PC-3 (cell line): ENCODE data around the gene FOSL1.

Experiments
- CTCF ChIP-seq: fragments of 300-600 bp; sonication (generic); conservative IDR thresholded peaks from 2 replicates; pipeline ENCODE4 v1.5.1; 2017; ENCODE audit warnings: antibody characterized with exemption, low read depth, mild to moderate bottlenecking, low read length
- EZH2 ChIP-seq: fragments of 300-600 bp; sonication (generic); IDR thresholded peaks from one replicate; pipeline ENCODE4 v1.6.1; 2017; ENCODE audit warnings: antibody characterized with exemption, mild to moderate bottlenecking, low read length; ENCODE audit not compliant: unreplicated experiment

DNA sequence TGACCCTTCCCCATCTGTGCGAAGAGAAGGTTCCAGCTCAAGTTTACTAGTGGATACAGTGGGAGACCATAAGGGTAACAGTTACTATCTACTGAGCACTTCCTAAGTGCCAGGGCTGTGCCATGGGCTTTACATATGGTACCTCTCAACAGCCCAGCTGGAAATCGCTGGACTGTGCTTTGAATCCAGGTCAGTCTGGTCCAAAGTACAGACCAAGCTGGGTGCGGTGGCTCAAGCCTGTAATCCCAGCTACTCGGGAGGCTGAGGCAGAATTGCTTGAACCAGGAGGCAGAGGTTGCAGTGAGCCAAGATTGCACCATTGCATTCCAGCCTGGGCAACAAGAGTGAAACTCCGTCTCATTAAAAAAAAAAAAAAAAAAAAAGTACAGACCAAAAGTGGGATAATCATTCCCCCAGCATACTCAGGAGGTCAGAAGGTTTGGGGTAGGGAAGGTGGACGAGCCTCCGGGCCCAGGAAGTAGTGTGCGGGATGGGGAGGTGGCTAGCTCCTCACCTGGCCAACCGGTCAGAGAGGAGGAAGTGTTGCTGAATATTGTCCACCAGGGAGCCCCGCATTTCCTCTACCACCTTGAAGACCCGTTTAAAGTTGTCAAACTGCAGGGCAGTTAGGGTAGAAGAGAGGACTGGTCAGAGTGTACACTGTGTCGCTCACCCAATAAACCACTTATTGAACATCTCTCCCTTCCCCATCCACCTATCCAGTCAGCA is 14.2 kb downstream of the FOSL1 start:
- TF ChIP-seq CTCF (no peak), EZH2 (no peak)
